Activated B cell treated with CpG ODN at 0.5 μM for 24 hours (primary cell): ENCODE measurements around the gene ROPN1. TPM values are rescaled to one million over a fixed set of nuclear protein-coding genes. Genes with fewer than 3 reads are reported as not detected.
"Not testable (repeated sequence)": the region's sequence is repeated elsewhere in the genome, so short reads cannot be mapped to it uniquely, and the experiment has no call there.

Source experiments
- ATAC-seq: fragments of 200-7000 bp; cut with Tn5 transposase; one replicate; pipeline ENCODE4 v1.10.0; 2021; ENCODE audit warnings: low read depth, mild to moderate bottlenecking, moderate library complexity
- CTCF ChIA-PET: fragments of 350-600 bp; sonication (Branson Sonifier 250); formaldehyde crosslinking; loops from one replicate; lab custom pipeline; 2021; ENCODE audit warnings: antibody characterized with exemption; lab: Charles Lee
- POLR2A ChIA-PET: fragments of 350-600 bp; sonication (Branson Sonifier 250); formaldehyde crosslinking; loops from one replicate; lab custom pipeline; 2021; ENCODE audit warnings: antibody characterized with exemption; lab: Charles Lee
- DNase-seq: peaks from one replicate; pipeline ENCODE4 v3.0.0; 2022
- H3K27ac Mint-ChIP-seq: one replicate; pipeline ENCODE4 v1.8.0; 2020; ENCODE audit warnings: mixed read lengths
- H3K27me3 Mint-ChIP-seq: one replicate; pipeline ENCODE4 v1.8.0; 2021; ENCODE audit warnings: mixed read lengths
- H3K36me3 Mint-ChIP-seq: one replicate; pipeline ENCODE4 v1.8.0; 2021; ENCODE audit warnings: low read depth, mixed read lengths
- H3K4me1 Mint-ChIP-seq: one replicate; pipeline ENCODE4 v1.8.0; 2021; ENCODE audit warnings: mixed read lengths
- H3K4me3 Mint-ChIP-seq: one replicate; pipeline ENCODE4 v1.8.0; 2020; ENCODE audit warnings: mild to moderate bottlenecking, mixed read lengths
- H3K9me3 Mint-ChIP-seq: one replicate; pipeline ENCODE4 v1.8.0; 2020; ENCODE audit warnings: mixed read lengths
- intact Hi-C: fragments of 100-400 bp; cut with micrococcal nuclease; formaldehyde crosslinking; loops from one replicate; pipeline ENCODE4 v1.15.1; 2024
- total RNA-seq: library from RNA; stranded (reverse); gene quantifications from 2 replicates; pipeline ENCODE4 v1.2.3, GENCODE V29; 2022
- TF ChIP-seq, protein P1 (sequence below): fragments of 200-600 bp; IDR thresholded peaks from one replicate; pipeline ENCODE4 v1.8.0; 2022; ENCODE audit warnings: antibody characterized with exemption, mild to moderate bottlenecking

Gene ROPN1
- total RNA-seq, 1 donor from 2014 or later = not detected

DNA sequence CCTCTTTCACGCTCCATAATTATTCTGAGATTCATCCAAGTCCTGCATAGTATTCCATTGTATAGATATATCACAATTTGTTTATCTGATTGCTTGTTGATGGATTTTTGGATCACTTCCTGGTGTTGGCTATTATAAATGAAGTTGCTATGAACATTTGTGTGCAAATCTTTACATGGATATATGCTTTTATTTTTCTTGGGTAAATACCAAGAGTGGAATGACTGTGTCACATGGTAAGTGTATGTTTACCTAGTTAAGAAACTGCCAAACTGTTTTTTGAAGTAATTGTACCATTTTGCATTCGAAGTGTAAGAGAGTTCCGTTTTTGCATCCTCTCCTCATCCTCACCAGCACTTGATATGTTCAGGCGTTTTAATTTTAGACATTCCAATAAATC, 34.6 kb upstream of the ROPN1 start:
- DNase-seq = no peak
- no peaks in the 10 kb centered on the region for H3K36me3 Mint-ChIP-seq
- no peak overlapping the region for H3K27ac Mint-ChIP-seq
- POLR2A ChIA-PET = no interaction called here
- TF ChIP-seq, protein P1, sequence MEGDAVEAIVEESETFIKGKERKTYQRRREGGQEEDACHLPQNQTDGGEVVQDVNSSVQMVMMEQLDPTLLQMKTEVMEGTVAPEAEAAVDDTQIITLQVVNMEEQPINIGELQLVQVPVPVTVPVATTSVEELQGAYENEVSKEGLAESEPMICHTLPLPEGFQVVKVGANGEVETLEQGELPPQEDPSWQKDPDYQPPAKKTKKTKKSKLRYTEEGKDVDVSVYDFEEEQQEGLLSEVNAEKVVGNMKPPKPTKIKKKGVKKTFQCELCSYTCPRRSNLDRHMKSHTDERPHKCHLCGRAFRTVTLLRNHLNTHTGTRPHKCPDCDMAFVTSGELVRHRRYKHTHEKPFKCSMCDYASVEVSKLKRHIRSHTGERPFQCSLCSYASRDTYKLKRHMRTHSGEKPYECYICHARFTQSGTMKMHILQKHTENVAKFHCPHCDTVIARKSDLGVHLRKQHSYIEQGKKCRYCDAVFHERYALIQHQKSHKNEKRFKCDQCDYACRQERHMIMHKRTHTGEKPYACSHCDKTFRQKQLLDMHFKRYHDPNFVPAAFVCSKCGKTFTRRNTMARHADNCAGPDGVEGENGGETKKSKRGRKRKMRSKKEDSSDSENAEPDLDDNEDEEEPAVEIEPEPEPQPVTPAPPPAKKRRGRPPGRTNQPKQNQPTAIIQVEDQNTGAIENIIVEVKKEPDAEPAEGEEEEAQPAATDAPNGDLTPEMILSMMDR = no peak
- H3K4me3 Mint-ChIP-seq = no peak overlapping the region
- CTCF ChIA-PET = no interaction called here
- no peaks in the 10 kb centered on the region for H3K9me3 Mint-ChIP-seq
- H3K4me1 Mint-ChIP-seq = no peaks in the 10 kb centered on the region
- no peak for ATAC-seq
- peaks cover 12% of the 10 kb centered on the region for H3K27me3 Mint-ChIP-seq
- intact Hi-C loops = no loop called here

DNA sequence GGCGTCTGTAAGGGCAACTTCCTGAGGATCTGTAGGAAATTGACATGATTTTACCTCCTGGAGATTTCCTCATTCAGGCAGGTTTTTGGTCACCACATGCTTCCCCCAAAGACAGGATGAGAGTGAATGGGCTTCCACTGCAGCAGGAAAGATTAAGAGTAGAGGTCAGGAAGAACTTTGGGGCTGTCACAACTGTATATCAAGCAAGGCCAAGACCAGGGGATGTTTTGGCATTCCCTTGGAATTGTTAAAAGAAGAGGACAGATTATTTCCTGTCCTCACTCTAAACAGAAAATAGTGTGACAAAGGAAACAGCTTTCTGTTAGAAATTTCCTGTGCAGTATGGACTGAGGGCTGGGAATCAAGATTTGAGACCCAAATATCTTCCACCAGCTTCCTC, 31.6 kb upstream of the ROPN1 start:
- CTCF ChIA-PET, H3K27ac Mint-ChIP-seq, H3K27me3 Mint-ChIP-seq, ATAC-seq, H3K36me3 Mint-ChIP-seq, intact Hi-C loops, H3K9me3 Mint-ChIP-seq, H3K4me1 Mint-ChIP-seq, DNase-seq, POLR2A ChIA-PET, H3K4me3 Mint-ChIP-seq: not testable (repeated sequence)

DNA sequence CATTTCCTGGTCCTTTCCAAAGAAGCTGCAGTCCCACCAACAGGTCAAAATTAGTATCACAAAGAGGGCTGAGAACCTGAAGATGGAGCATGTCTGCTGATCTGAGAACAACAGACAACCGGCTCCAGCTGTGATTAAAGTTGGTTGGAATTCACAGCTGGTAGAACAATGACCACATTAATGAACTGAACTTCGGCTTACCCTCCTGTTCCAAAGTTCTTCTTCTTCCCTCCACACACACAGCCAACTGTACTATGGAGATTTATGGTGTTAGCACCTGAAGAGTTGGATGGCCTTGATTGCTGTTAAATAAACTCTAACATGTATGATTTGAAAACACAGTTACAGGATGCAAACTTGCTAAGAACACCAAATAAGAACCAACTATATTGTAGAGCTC, 27.4 kb upstream of the ROPN1 start:
- ATAC-seq (no peak), DNase-seq (no peak)
- no peaks in the 10 kb centered on the region for H3K4me1 Mint-ChIP-seq
- CTCF ChIA-PET = interaction anchor here (1.2 kb wide), 1 partner anchor 61 kb away, joined by 3 read pairs; no protein-coding TSS in a partner anchor
- no peaks in the 10 kb centered on the region for H3K36me3 Mint-ChIP-seq
- POLR2A ChIA-PET = interaction anchor here (0.6 kb wide), 1 partner anchor 285 kb away, joined by 3 read pairs; no protein-coding TSS in a partner anchor
- H3K4me3 Mint-ChIP-seq = no peak overlapping the region
- H3K27ac Mint-ChIP-seq = no peak overlapping the region
- TF ChIP-seq, protein P1 = no peak
- peaks cover 25% of the 10 kb centered on the region for H3K27me3 Mint-ChIP-seq
- intact Hi-C loops = loop anchor here (10.0 kb wide), 1 partner anchor 536 kb away; no protein-coding TSS in a partner anchor
- peaks cover 2% of the 10 kb centered on the region for H3K9me3 Mint-ChIP-seq

DNA sequence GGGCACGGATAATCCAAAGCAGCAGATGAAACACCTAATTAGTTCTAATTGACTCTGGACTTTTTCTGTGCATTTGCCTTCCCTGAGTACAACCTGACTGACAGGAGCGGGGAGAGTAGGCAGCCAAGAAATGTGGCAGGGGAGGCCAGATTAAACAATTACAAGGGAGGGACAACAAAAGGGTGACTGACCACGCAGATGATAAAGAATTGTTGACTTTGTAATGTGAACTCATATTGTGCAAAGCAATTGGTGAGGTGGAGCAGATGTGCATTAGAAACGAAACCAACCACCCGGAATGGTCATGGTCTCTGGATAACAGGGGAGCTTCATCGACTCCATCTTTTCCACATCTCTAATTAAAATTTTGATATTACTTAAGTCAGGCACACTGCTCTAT, 25.6 kb upstream of the ROPN1 start:
- H3K4me3 Mint-ChIP-seq, DNase-seq, H3K27ac Mint-ChIP-seq, H3K36me3 Mint-ChIP-seq, CTCF ChIA-PET, H3K9me3 Mint-ChIP-seq, POLR2A ChIA-PET, ATAC-seq, H3K4me1 Mint-ChIP-seq: not testable (repeated sequence)
- intact Hi-C loops = loop anchor here (10.0 kb wide), 1 partner anchor 537 kb away; no protein-coding TSS in a partner anchor
- peaks cover 25% of the 10 kb centered on the region for H3K27me3 Mint-ChIP-seq

DNA sequence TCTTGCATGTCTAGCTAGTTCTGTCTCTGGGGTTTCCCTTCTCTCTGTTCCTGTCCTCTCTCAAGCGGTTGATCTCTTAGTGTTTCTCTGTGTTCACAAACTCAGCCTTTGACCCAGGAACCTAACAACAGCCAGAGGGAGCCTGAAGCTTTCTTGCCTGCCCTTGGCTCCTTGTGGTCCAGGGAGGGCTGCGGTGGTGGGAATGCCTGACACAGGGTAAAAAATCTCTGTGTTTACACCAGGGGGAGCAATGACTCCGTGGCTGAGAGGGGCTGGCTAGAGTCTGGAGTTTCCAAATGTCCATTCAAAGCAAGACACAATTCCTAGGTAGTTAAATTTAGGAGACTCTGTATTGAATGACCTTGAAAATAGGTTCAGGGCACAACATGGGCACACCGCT, 24.6 kb upstream of the ROPN1 start:
- intact Hi-C loops = loop anchor here (10.0 kb wide), 1 partner anchor 538 kb away; no protein-coding TSS in a partner anchor
- CTCF ChIA-PET = not testable (repeated sequence)
- peaks cover 25% of the 10 kb centered on the region for H3K27me3 Mint-ChIP-seq

DNA sequence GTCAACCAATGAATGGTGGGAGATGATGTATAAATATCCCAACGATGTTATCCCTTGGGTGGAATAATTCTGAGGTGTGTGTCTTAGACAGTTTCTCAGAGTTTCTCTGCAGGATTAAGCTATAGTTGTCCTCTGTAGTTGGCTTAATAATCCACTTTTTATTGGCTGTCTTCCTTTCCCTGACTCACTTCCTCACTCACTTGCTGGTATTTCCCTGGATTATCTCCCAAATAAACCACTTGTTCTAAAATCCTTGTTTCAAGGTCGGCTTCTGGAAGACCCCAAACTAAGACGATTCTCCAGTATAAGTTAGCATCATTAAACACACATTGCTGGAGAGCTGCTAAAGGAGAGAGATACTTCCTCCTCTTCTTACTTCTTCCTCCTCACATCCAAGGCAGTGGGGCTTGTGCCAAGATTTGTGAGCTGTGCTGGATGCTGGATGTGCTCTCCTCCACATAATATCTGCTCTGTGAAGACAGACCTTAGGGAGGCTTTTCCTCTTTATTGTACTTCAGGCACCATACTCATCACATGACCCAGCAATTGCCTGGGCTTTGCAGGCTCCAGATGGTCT, 22.5 kb upstream of the ROPN1 start:
- intact Hi-C loops = loop anchor here (10.0 kb wide), 1 partner anchor 540 kb away; no protein-coding TSS in a partner anchor
- ATAC-seq (no peak), DNase-seq (no peak)
- ChIA-PET POLR2A (no interaction called here), CTCF (interaction anchor here (0.9 kb wide), 1 partner anchor 25 kb away, joined by 3 read pairs; no protein-coding TSS in a partner anchor)
- Mint-ChIP-seq H3K4me3 (no peak overlapping the region), H3K4me1 (no peaks in the 10 kb centered on the region), H3K27me3 (peaks cover 20% of the 10 kb centered on the region), H3K9me3 (no peaks in the 10 kb centered on the region), H3K36me3 (no peaks in the 10 kb centered on the region), H3K27ac (no peak overlapping the region)
- TF ChIP-seq, protein P1 = no peak

More for the DNA sequence above, 24.6 kb upstream of the ROPN1 start:
- ATAC-seq, H3K9me3 Mint-ChIP-seq, H3K4me3 Mint-ChIP-seq, H3K36me3 Mint-ChIP-seq, POLR2A ChIA-PET, H3K27ac Mint-ChIP-seq, H3K4me1 Mint-ChIP-seq, DNase-seq: not testable (repeated sequence)

DNA sequence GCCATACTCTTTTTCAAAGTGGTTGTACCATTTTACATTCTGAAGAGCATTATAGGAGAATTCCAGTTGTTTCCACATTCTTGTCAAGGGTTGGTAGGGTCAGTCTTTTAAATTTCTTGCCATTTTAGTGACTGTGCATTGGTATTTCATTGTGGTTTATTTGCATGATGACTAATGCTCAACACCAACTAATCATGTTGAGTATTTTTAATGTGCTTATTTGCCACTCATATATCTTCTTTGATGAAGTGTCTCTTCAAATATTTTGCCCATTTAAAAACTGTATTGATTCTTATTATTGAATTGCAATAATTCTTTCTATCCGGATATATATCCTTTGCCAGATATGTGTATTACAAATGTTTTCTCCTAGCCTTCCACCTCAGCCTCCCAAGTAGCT, 16.4 kb upstream of the ROPN1 start:
- H3K9me3 Mint-ChIP-seq = not testable (repeated sequence)

More for the DNA sequence above, 16.4 kb upstream of the ROPN1 start:
- H3K4me1 Mint-ChIP-seq, intact Hi-C loops, DNase-seq, H3K4me3 Mint-ChIP-seq, POLR2A ChIA-PET, H3K27ac Mint-ChIP-seq, H3K36me3 Mint-ChIP-seq, ATAC-seq: not testable (repeated sequence)
- CTCF ChIA-PET = interaction anchor here (0.9 kb wide), 1 partner anchor 25 kb away, joined by 4 read pairs; the partner anchor contains the start of gene KALRN
- peaks cover 32% of the 10 kb centered on the region for H3K27me3 Mint-ChIP-seq
